HG03103 (cell line): ENCODE data around the gene GRIK5.
"Not testable (repeated sequence)": the region's sequence is repeated elsewhere in the genome, so short reads cannot be mapped to it uniquely, and the experiment has no call there.

Source experiments
- ATAC-seq: cut with Tn5 transposase; IDR thresholded peaks from one replicate; pipeline ENCODE4 v1.9.1; 2021; ENCODE audit warnings: low read depth; ENCODE audit not compliant: unreplicated experiment

Gene GRIK5

GRCh38 chr19:42052241-42052863 is 17.7 kb downstream of the GRIK5 start:
- no peak for ATAC-seq

GRCh38 chr19:42051166-42052115 is 18.6 kb downstream of the GRIK5 start:
- ATAC-seq: no peak

- ATAC-seq: no peak
These were observed 21.0 kb downstream of the GRIK5 start for GRCh38 chr19:42048992-42049391.

GRCh38 chr19:42045575-42045974 is 24.4 kb downstream of the GRIK5 start:
- no peak for ATAC-seq

GRCh38 chr19:42042455-42043170 is 27.4 kb downstream of the GRIK5 start:
- no peak for ATAC-seq

- ATAC-seq: not testable (repeated sequence)
These were observed 29.5 kb downstream of the GRIK5 start for GRCh38 chr19:42040491-42040890.

GRCh38 chr19:42040031-42040430 is 30.0 kb downstream of the GRIK5 start:
- ATAC-seq: no peak

GRCh38 chr19:42038666-42039065 is 31.3 kb downstream of the GRIK5 start:
- ATAC-seq: no peak

GRCh38 chr19:42037649-42038048 is 32.4 kb downstream of the GRIK5 start:
- ATAC-seq: no peak

- not testable (repeated sequence) for ATAC-seq
These were observed 35.2 kb downstream of the GRIK5 start for GRCh38 chr19:42034640-42035391.

GRCh38 chr19:42033413-42033812 is 36.6 kb downstream of the GRIK5 start:
- no peak for ATAC-seq

- ATAC-seq: no peak
These were observed 37.6 kb downstream of the GRIK5 start for GRCh38 chr19:42032431-42032830.

- no peak for ATAC-seq
These were observed 39.2 kb downstream of the GRIK5 start for GRCh38 chr19:42030645-42031440.

- no peak for ATAC-seq
These were observed 41.4 kb downstream of the GRIK5 start for GRCh38 chr19:42028304-42029216.

- no peak for ATAC-seq
These were observed 45.3 kb downstream of the GRIK5 start for GRCh38 chr19:42024622-42025111.

- ATAC-seq: no peak
These were observed 46.1 kb downstream of the GRIK5 start for GRCh38 chr19:42023943-42024260.

- ATAC-seq: no peak
These were observed 46.7 kb downstream of the GRIK5 start for GRCh38 chr19:42023121-42023942.

- ATAC-seq: no peak
These were observed 47.4 kb downstream of the GRIK5 start for GRCh38 chr19:42022616-42023015.
